ENCODE results near the gene GNGT2.

Gene GNGT2

DNA sequence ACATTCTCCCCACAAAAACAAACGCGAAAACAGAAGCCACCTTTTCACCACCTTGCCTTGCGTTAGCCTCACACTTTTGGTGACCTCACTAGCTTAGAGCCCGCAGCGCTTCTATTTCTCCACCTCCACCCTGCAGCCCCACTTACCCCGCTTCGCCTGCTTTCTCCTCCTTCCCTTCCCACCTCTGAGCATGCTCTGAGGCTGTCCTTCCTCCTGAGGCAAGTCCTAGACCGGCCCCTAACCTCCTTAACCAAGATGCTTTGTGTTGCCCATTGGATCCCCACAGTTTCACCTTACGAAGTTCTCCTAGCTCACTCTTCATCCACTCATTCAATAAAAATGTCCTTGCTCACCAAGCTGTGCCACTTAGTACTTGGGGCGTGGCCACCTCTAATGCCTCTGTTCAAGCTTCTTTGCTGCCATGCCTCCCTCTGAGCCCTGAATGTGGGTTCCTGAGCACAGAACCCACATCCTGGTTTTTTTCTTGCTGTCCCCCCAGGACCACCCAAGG, 1.3 kb downstream of the GNGT2 start:
- peaks cover 56% of the 10 kb centered on the region for H3K4me1 ChIP-seq
- no peak overlapping the region for H3K9ac ChIP-seq
- H3K4me3 ChIP-seq: no peak overlapping the region
- H3K27me3 ChIP-seq: no peaks in the 10 kb centered on the region
- H3K4me2 ChIP-seq: peak overlapping the region; percentile 91
- peak overlapping the region; percentile 75; the same call in 1 of the 2 replicates for H3K27ac ChIP-seq
- H3K9me3 ChIP-seq: no peaks in the 10 kb centered on the region
- H3K36me3 ChIP-seq: no peaks in the 10 kb centered on the region
- TF ChIP-seq Cebpa-rat (IDR thresholded peaks at IDR 0.05): no peak
- no peaks in the 10 kb centered on the region for H4K20me1 ChIP-seq

DNA sequence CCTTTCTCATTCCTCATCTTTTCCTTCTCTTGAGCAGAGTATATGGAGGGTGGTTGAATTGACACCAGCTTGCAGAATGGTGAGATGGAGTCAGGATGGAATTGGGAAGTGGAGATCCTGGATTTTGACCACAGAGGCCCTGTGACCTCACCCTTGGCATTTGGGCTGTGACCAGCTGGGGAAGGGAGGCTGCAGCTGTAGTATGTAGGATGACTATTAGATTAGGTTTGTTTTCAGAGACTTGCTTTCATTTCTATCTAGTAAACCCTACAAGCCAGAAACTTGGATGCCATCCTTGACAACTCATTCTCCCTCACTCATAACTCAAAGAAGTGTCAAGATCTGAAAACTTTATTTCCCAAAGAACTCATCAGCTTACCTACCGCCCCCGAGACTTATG, 5.9 kb downstream of the GNGT2 start:
- H3K4me2 ChIP-seq: no peak overlapping the region
- H3K4me3 ChIP-seq: no peak overlapping the region
- TF ChIP-seq Cebpa-rat (IDR thresholded peaks at IDR 0.05): no peak
- H3K36me3 ChIP-seq: no peaks in the 10 kb centered on the region
- H3K27me3 ChIP-seq: no peaks in the 10 kb centered on the region
- no peaks in the 10 kb centered on the region for H4K20me1 ChIP-seq
- peaks cover 21% of the 10 kb centered on the region for H3K4me1 ChIP-seq
- H3K9ac ChIP-seq: no peak overlapping the region
- no peak overlapping the region for H3K27ac ChIP-seq
- 0 out of 2 replicates have a peak, but pooled peaks cover 5% of the 10 kb centered on the region for H3K9me3 ChIP-seq

DNA sequence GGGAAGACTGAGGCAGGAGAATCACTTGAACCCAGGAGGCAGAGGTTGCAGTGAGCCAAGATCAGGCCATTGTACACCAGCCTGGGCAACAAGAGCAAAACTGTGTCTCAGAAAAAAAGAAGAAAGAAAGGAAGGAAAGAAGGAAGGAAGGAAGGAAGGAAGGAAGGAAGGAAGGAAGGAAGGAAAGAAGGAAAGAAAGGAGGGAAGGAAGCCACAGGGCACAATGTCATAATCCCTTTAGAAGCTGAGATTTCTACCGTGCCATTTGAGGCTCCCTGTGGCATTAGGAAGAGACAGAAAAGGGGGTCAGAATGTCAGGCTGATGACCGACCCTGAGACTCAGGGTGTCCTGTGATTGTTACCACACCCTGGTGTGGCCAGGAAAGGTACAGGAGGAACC, 6.6 kb downstream of the GNGT2 start:
- no peak for TF ChIP-seq Cebpa-rat (IDR thresholded peaks at IDR 0.05)
- Histone ChIP-seq H3K9ac (no peak overlapping the region), H3K4me3 (no peak overlapping the region), H3K4me2 (peak overlapping the region; percentile 38; the same call in 1 of the 2 replicates), H3K27me3 (no peaks in the 10 kb centered on the region), H3K36me3 (no peaks in the 10 kb centered on the region), H3K4me1 (peaks cover 14% of the 10 kb centered on the region), H3K27ac (no peak overlapping the region), H3K9me3 (0 out of 2 replicates have a peak, but pooled peaks cover 5% of the 10 kb centered on the region), H4K20me1 (no peaks in the 10 kb centered on the region)

DNA sequence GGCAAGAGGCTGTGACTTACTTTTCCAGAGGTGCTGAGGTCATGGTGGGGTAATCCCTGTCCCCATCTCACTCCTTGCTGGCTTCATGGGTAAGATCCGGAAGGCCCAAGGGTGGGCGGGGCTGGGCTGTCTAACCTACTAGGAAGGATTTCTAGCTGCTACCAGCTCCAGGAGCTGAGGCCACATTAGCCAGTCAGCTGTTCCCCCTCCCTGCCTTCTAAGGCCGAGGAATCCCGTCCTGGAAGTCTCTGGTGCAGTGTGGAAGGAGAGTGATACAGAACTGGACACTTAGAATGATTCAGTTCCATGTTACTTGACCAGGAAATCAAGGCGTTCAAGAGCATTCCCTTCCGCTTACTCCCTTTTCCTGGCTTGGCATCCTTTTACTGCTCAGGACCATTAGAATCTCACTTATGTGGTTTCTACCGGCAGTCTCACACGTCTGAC, 8.9 kb downstream of the GNGT2 start:
- 0 out of 2 replicates have a peak, but pooled peaks cover 5% of the 10 kb centered on the region for H3K9me3 ChIP-seq
- no peak overlapping the region for H3K4me3 ChIP-seq
- peaks cover 11% of the 10 kb centered on the region; the same call in 1 of the 2 replicates for H3K4me1 ChIP-seq
- H3K27ac ChIP-seq: no peak overlapping the region
- no peak for TF ChIP-seq Cebpa-rat (IDR thresholded peaks at IDR 0.05)
- H3K9ac ChIP-seq: no peak overlapping the region
- H4K20me1 ChIP-seq: no peaks in the 10 kb centered on the region
- H3K27me3 ChIP-seq: no peaks in the 10 kb centered on the region
- H3K36me3 ChIP-seq: no peaks in the 10 kb centered on the region
- H3K4me2 ChIP-seq: no peak overlapping the region

GRCh38 chr17:49200423-49201083, 9.8 kb downstream of the GNGT2 start:
- 0 out of 2 replicates have a peak, but pooled peaks cover 5% of the 10 kb centered on the region for H3K9me3 ChIP-seq
- peaks cover 11% of the 10 kb centered on the region; the same call in 1 of the 2 replicates for H3K4me1 ChIP-seq
- no peaks in the 10 kb centered on the region for H3K36me3 ChIP-seq
- TF ChIP-seq Cebpa-rat (IDR thresholded peaks at IDR 0.05): no peak
- H3K4me3 ChIP-seq: no peak overlapping the region
- H3K27ac ChIP-seq: no peak overlapping the region
- 0 out of 2 replicates have a peak overlapping the region, but pooled peaks have one; percentile 11 for H3K4me2 ChIP-seq
- no peak overlapping the region for H3K9ac ChIP-seq
- no peaks in the 10 kb centered on the region for H4K20me1 ChIP-seq
- no peaks in the 10 kb centered on the region for H3K27me3 ChIP-seq

GRCh38 chr17:49198211-49198610, 12.2 kb downstream of the GNGT2 start:
- Histone ChIP-seq H3K4me3 (no peak overlapping the region), H3K4me2 (no peak overlapping the region), H4K20me1 (no peaks in the 10 kb centered on the region), H3K27me3 (no peaks in the 10 kb centered on the region), H3K9me3 (0 out of 2 replicates have a peak, but pooled peaks cover 5% of the 10 kb centered on the region), H3K9ac (no peak overlapping the region), H3K36me3 (no peaks in the 10 kb centered on the region), H3K4me1 (peaks cover 26% of the 10 kb centered on the region), H3K27ac (no peak overlapping the region)
- TF ChIP-seq Cebpa-rat (IDR thresholded peaks at IDR 0.05): no peak

GRCh38 chr17:49197346-49197998, 12.9 kb downstream of the GNGT2 start:
- TF ChIP-seq Cebpa-rat (IDR thresholded peaks at IDR 0.05): no peak
- no peak overlapping the region for H3K9ac ChIP-seq
- no peak overlapping the region for H3K4me3 ChIP-seq
- H3K4me2 ChIP-seq: no peak overlapping the region
- H3K27ac ChIP-seq: no peak overlapping the region
- H4K20me1 ChIP-seq: no peaks in the 10 kb centered on the region
- no peaks in the 10 kb centered on the region for H3K36me3 ChIP-seq
- H3K27me3 ChIP-seq: no peaks in the 10 kb centered on the region
- 0 out of 2 replicates have a peak, but pooled peaks cover 2% of the 10 kb centered on the region for H3K9me3 ChIP-seq
- H3K4me1 ChIP-seq: peaks cover 27% of the 10 kb centered on the region

DNA sequence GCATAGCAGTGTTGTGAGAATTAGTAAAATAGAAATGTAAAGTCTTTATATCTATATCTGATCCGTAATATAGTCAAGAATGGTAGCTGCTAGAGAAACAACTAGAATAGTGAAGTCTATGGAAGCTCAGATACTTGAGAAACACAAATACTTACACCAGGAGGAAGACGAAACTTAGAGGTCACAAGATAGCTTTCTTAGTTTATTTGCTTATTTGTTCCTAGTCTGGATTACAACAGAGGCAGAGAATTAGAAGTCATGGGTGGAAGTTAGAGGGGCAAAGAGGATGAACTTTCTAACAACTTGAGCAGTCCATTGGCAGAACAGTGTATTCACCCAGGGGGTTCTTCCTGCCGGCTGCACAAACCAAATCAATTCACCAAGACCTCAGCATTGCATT, 13.9 kb downstream of the GNGT2 start:
- Histone ChIP-seq H3K27me3 (no peaks in the 10 kb centered on the region), H3K36me3 (no peaks in the 10 kb centered on the region), H3K27ac (no peak overlapping the region), H3K4me1 (peaks cover 27% of the 10 kb centered on the region), H3K9me3 (no peaks in the 10 kb centered on the region), H3K4me3 (no peak overlapping the region), H4K20me1 (no peaks in the 10 kb centered on the region), H3K4me2 (no peak overlapping the region), H3K9ac (no peak overlapping the region)
- no peak for TF ChIP-seq Cebpa-rat (IDR thresholded peaks at IDR 0.05)

- Histone ChIP-seq H3K36me3 (no peaks in the 10 kb centered on the region), H3K4me1 (peaks cover 28% of the 10 kb centered on the region), H3K4me3 (no peak overlapping the region), H3K9me3 (no peaks in the 10 kb centered on the region), H3K9ac (no peak overlapping the region), H3K27me3 (no peaks in the 10 kb centered on the region), H4K20me1 (no peaks in the 10 kb centered on the region), H3K4me2 (no peak overlapping the region), H3K27ac (no peak overlapping the region)
- TF ChIP-seq Cebpa-rat (IDR thresholded peaks at IDR 0.05): no peak
Measured at GRCh38 chr17:49195751-49196150, 14.6 kb downstream of the GNGT2 start.

DNA sequence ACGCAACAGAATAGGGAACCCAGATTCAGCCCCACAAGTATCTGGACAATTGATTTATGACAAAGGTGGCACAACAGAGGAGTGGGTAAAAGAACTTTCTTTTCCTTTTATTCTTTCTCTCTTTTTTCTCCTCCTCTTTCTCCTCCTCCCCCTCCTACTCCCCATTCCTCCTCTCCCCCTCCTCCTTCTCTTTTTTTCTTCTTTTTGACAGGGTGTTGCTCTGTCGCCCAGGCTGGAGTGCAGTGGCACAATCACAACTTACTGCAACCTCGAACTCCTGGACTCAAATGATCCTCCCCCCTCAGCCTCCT, 16.1 kb downstream of the GNGT2 start:
- no peak overlapping the region for H3K27ac ChIP-seq
- H3K36me3 ChIP-seq: no peaks in the 10 kb centered on the region
- H3K9me3 ChIP-seq: no peaks in the 10 kb centered on the region
- H4K20me1 ChIP-seq: no peaks in the 10 kb centered on the region
- H3K9ac ChIP-seq: no peak overlapping the region; the same call in 1 of the 2 replicates
- TF ChIP-seq Cebpa-rat (IDR thresholded peaks at IDR 0.05): no peak
- H3K4me3 ChIP-seq: peak overlapping the region; percentile 88; the same call in 1 of the 2 replicates
- peak overlapping the region; percentile 89 for H3K4me2 ChIP-seq
- no peaks in the 10 kb centered on the region for H3K27me3 ChIP-seq
- H3K4me1 ChIP-seq: peaks cover 28% of the 10 kb centered on the region

All from BLaER1 (cell line).